ENCODE results near the gene ZFYVE16.

Gene ZFYVE16
- 15.9 to 21.9 (median 19.9) reads per million in 3 donors for total RNA-seq

DNA sequence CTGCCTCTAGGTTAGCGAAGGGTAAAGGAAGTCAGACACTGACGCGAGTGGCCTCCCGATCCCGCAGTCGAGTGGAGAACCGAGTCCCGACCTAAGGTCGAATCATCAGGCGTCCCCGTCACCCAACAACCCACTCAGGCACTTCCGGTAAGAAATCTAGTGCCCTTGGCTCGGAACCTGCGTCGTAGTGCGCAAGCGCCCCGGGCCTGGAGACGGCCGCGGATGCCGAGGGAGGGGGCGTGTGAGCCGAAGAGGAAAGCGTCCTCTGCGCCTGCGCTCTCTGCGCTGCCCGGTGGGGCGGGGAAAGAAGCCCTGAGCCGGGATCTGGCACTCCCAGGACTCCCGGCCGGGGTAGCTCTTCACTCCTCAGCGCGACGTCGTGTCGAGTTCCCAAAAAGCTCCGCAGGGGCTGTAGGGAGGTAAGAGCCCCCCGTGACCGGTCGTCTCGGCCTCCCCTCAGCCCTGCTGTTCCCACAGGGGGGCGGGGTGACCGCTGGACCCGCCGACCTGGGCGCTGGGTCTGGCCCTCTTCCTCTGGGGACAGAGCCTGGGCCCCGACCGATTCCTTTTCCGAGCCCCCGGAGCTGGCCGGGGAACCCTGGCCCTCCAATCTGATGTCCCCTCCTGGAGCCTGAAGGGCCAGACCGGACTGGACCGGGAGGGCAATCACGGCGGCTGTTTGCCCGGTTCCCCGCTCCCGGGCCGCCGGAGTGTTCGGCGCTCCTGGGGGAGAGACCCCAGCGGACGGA lies at the start of gene ZFYVE16:
ZFYVE16 (plus strand) TSS at position 330 of the 749 bp plus-strand sequence. CDS start 26,084 bp downstream, outside the sequence.
- Histone ChIP-seq H3K27ac (ENCODE audit: insufficient read depth, low read length, poor library complexity, severe bottlenecking) (peak within 1 kb of the TSS; percentile 90), H3K4me1 (ENCODE audit: control insufficient read depth, insufficient read depth, low read length, poor library complexity, severe bottlenecking) (no peaks in the 10 kb centered on the region), H3K36me3 (ENCODE audit: control insufficient read depth, insufficient read depth, low read length) (no peaks in the 10 kb centered on the region), H3K27me3 (replicated peaks; ENCODE audit: control insufficient read depth, insufficient read depth, low read length, poor library complexity, severe bottlenecking) (no peaks in the 10 kb centered on the region), H3K4me3 (ENCODE audit: insufficient read depth, low read depth, low read length, poor library complexity, severe bottlenecking) (peak within 1 kb of the TSS; percentile 91), H3K9me3 (ENCODE audit: control insufficient read depth, low read length) (no peaks in the 10 kb centered on the region)
- DNase-seq, result peak; percentile 93 to 96 (median 93)

DNA sequence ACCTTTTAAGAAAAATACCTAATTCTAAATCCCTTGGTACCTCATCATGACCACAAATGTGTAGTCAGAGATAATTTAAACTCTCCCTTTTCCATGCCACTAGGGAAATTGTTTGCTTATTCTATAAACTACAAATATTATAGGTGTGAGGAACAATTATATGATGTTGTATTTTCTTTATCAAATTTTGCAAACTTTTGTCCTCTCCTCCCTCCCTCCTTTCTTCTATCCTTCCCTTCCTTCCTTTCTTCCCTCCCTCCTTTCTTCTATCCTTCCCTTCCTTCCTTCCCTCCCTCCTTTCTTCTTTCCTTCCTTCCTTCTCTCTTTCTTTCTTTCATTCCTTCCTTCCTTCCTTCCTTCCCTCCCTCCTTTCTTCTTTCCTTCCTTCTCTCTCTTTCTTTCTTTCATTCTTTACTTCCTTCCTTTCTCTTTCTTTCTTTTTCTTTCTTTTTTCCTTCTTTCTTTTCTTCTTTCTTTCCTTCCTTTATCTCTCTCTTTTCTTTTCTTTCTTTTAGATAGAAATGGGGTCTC lies 46.9 kb upstream of the ZFYVE16 start:
- H3K9me3 ChIP-seq (ENCODE audit: control insufficient read depth, low read length), result no peaks in the 10 kb centered on the region
- no peaks in the 10 kb centered on the region for H3K27me3 ChIP-seq (replicated peaks; ENCODE audit: control insufficient read depth, insufficient read depth, low read length, poor library complexity, severe bottlenecking)
- no peaks in the 10 kb centered on the region for H3K4me1 ChIP-seq (ENCODE audit: control insufficient read depth, insufficient read depth, low read length, poor library complexity, severe bottlenecking)
- no peak overlapping the region for H3K4me3 ChIP-seq (ENCODE audit: insufficient read depth, low read depth, low read length, poor library complexity, severe bottlenecking)
- H3K36me3 ChIP-seq (ENCODE audit: control insufficient read depth, insufficient read depth, low read length), result no peaks in the 10 kb centered on the region
- DNase-seq, result no peak
- H3K27ac ChIP-seq (ENCODE audit: insufficient read depth, low read length, poor library complexity, severe bottlenecking), result no peak overlapping the region

DNA sequence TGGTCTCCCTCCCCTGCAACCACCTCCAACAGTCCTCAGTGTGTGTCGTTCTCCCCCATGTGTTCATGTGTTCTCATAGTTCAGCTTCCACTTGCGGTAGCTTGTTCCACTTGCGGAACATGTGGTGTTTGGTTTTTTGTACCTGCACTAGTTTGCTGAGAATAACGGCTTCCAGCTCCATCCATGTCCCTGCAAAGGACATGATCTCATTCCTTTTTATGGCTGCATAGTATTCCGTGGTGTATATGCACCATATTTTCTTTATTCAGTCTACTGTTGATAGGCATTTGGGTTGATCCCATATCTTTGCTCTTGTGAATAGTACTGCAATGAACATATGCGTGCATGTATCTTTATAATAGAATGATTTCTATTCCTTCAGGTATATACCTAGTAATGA lies 43.0 kb upstream of the ZFYVE16 start:
- no peaks in the 10 kb centered on the region for H3K9me3 ChIP-seq (ENCODE audit: control insufficient read depth, low read length)
- no peak overlapping the region for H3K27ac ChIP-seq (ENCODE audit: insufficient read depth, low read length, poor library complexity, severe bottlenecking)
- H3K4me3 ChIP-seq (ENCODE audit: insufficient read depth, low read depth, low read length, poor library complexity, severe bottlenecking), result no peak overlapping the region
- no peaks in the 10 kb centered on the region for H3K27me3 ChIP-seq (replicated peaks; ENCODE audit: control insufficient read depth, insufficient read depth, low read length, poor library complexity, severe bottlenecking)
- no peak for DNase-seq
- H3K36me3 ChIP-seq (ENCODE audit: control insufficient read depth, insufficient read depth, low read length), result no peaks in the 10 kb centered on the region
- H3K4me1 ChIP-seq (ENCODE audit: control insufficient read depth, insufficient read depth, low read length, poor library complexity, severe bottlenecking), result no peaks in the 10 kb centered on the region

DNA sequence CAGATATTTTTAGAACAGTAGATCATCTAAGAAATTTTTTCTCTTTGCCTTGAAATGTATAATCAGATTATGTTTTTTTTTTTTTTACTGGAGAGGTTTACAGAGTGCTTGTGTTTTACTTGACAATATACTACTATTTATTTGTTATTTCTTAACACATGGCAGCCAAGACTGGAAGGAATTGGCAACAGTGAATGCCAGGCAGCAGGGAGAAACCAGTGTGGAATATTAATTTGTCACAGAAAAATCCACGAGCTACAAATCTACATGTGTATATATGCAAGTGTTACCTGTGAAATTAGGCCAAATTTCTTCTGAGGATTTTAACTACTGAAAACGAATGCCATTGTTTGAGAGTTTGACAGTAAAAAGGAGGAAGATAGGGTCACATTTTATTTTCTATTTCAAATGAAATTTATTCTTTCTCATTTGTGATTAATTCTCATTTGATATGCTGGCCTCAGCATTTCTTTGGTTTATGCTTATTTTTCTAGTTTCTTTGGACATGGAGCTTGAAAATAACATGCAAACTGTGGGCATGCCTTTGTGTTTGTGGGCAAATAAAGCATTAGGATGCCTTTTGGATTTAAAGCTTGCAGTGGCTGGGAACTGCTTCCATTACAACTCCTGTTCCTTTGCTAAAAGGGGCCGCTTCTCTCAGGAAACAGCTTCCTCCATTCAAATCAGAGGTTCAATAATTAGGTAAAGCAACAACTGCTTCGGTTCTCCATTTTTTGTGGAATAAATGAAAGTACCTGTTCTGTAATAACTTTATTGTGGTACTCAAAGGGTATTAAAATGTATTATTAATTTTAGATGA lies 39.0 kb upstream of the ZFYVE16 start:
- no peak for DNase-seq
- Histone ChIP-seq H3K36me3 (ENCODE audit: control insufficient read depth, insufficient read depth, low read length) (no peaks in the 10 kb centered on the region), H3K27ac (ENCODE audit: insufficient read depth, low read length, poor library complexity, severe bottlenecking) (no peak overlapping the region), H3K9me3 (ENCODE audit: control insufficient read depth, low read length) (no peaks in the 10 kb centered on the region), H3K4me3 (ENCODE audit: insufficient read depth, low read depth, low read length, poor library complexity, severe bottlenecking) (no peak overlapping the region), H3K27me3 (replicated peaks; ENCODE audit: control insufficient read depth, insufficient read depth, low read length, poor library complexity, severe bottlenecking) (no peaks in the 10 kb centered on the region), H3K4me1 (ENCODE audit: control insufficient read depth, insufficient read depth, low read length, poor library complexity, severe bottlenecking) (no peaks in the 10 kb centered on the region)

DNA sequence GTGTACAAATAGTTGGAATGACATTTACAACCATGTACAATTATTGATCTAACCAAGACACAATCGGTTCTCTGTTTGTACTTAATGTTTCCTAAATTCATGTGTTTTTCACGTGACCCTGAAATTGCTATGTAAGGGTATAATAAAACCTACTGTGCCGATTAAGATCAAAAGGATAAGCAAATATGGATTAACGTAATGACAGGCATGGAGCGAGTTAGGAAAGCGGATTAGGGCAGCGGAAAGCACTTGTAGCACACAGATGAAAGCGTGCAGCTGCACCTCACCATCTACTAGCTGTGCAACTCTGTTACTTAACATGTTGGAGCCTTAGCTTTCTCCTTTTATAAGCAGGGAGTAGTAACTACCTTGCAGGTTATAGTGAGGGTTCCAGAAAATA lies 38.3 kb upstream of the ZFYVE16 start:
- Histone ChIP-seq H3K4me1 (ENCODE audit: control insufficient read depth, insufficient read depth, low read length, poor library complexity, severe bottlenecking) (no peaks in the 10 kb centered on the region), H3K4me3 (ENCODE audit: insufficient read depth, low read depth, low read length, poor library complexity, severe bottlenecking) (no peak overlapping the region), H3K36me3 (ENCODE audit: control insufficient read depth, insufficient read depth, low read length) (no peaks in the 10 kb centered on the region), H3K9me3 (ENCODE audit: control insufficient read depth, low read length) (no peaks in the 10 kb centered on the region), H3K27ac (ENCODE audit: insufficient read depth, low read length, poor library complexity, severe bottlenecking) (no peak overlapping the region), H3K27me3 (replicated peaks; ENCODE audit: control insufficient read depth, insufficient read depth, low read length, poor library complexity, severe bottlenecking) (no peaks in the 10 kb centered on the region)
- DNase-seq, result no peak

DNA sequence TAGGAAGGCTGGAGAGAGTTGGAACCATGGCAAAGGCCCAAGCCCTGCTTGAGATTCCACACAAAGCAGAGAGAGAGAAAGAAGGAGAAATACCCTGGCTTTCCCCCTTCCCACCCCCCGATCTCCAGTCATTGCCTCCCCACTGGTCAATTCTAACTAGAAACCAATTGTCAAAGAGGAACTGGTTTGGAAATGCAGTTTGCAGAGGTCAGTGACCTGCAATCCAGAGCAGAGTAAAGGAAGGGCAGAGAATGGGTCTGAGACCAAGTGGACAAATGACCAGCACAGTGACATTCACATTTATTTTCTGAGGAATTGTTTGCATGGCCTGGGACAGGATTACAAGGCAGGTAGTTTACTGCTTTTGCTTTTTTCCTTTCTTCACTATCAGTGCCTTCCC lies 37.5 kb upstream of the ZFYVE16 start:
- no peaks in the 10 kb centered on the region for H3K36me3 ChIP-seq (ENCODE audit: control insufficient read depth, insufficient read depth, low read length)
- no peak overlapping the region for H3K27ac ChIP-seq (ENCODE audit: insufficient read depth, low read length, poor library complexity, severe bottlenecking)
- no peak for DNase-seq
- no peaks in the 10 kb centered on the region for H3K4me1 ChIP-seq (ENCODE audit: control insufficient read depth, insufficient read depth, low read length, poor library complexity, severe bottlenecking)
- H3K9me3 ChIP-seq (ENCODE audit: control insufficient read depth, low read length), result no peaks in the 10 kb centered on the region
- H3K4me3 ChIP-seq (ENCODE audit: insufficient read depth, low read depth, low read length, poor library complexity, severe bottlenecking), result no peak overlapping the region
- H3K27me3 ChIP-seq (replicated peaks; ENCODE audit: control insufficient read depth, insufficient read depth, low read length, poor library complexity, severe bottlenecking), result no peaks in the 10 kb centered on the region

DNA sequence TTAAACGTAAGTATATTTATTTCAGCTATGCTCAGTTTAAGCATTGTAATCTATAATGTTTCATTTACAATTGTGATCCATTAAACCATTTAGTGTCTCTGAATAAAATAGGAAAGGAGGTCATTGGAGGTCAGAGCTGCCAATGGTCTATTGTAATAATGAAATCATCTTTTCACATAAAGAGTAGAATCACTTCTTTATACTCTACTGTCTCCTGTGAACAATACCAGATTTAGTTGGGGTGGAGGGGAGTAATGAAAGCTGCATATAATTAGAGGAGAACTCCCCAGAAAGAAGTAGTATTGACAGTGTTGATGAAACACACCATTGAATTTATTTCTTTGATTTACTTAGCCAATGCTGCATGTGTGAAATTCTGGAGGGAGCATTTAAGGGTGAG lies 35.1 kb upstream of the ZFYVE16 start:
- Histone ChIP-seq H3K4me1 (ENCODE audit: control insufficient read depth, insufficient read depth, low read length, poor library complexity, severe bottlenecking) (no peaks in the 10 kb centered on the region), H3K27me3 (replicated peaks; ENCODE audit: control insufficient read depth, insufficient read depth, low read length, poor library complexity, severe bottlenecking) (no peaks in the 10 kb centered on the region), H3K27ac (ENCODE audit: insufficient read depth, low read length, poor library complexity, severe bottlenecking) (no peak overlapping the region), H3K36me3 (ENCODE audit: control insufficient read depth, insufficient read depth, low read length) (no peaks in the 10 kb centered on the region), H3K4me3 (ENCODE audit: insufficient read depth, low read depth, low read length, poor library complexity, severe bottlenecking) (no peak overlapping the region), H3K9me3 (ENCODE audit: control insufficient read depth, low read length) (no peaks in the 10 kb centered on the region)
- DNase-seq, result no peak

DNA sequence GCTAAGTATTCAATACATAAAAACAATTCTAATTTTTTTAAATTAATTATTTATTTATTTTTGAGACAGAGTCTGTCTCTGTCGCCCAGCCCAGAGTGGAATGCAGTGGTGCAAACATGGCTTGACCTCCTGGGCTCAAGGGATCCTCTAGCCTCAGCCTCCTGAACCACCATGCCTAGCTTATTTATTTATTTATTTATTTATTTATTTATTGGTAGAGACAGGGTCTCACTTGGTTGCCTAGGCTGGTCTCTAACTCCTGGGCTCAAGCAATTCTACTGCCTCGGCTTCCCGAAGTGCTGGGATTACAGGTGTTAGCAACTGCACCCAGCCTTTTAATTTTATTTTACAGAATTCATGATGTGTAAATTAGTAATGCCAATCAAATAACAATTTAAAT lies 33.7 kb upstream of the ZFYVE16 start:
- Histone ChIP-seq H3K4me3 (ENCODE audit: insufficient read depth, low read depth, low read length, poor library complexity, severe bottlenecking) (no peak overlapping the region), H3K4me1 (ENCODE audit: control insufficient read depth, insufficient read depth, low read length, poor library complexity, severe bottlenecking) (no peaks in the 10 kb centered on the region), H3K27me3 (replicated peaks; ENCODE audit: control insufficient read depth, insufficient read depth, low read length, poor library complexity, severe bottlenecking) (no peaks in the 10 kb centered on the region), H3K27ac (ENCODE audit: insufficient read depth, low read length, poor library complexity, severe bottlenecking) (no peak overlapping the region), H3K9me3 (ENCODE audit: control insufficient read depth, low read length) (no peaks in the 10 kb centered on the region), H3K36me3 (ENCODE audit: control insufficient read depth, insufficient read depth, low read length) (no peaks in the 10 kb centered on the region)
- DNase-seq, result no peak

DNA sequence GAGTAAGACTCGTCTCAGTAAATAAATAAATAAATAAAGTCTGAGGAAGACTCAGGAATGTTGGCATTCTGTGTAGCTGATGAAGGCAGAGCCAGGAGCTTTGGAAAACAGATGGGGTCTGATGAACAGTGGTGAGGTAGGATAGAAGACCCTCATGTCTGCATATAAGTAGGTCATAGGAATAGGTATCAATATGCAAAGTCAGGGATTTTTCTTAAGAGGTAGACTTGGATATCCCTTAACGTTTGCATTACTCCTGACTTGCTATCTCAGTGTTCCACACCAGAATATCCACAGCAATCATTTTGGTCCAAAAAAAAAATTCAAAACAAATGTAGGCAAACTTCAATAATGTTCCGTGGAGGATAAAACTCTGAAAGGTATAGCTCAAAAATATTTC lies 31.3 kb upstream of the ZFYVE16 start:
- Histone ChIP-seq H3K27me3 (replicated peaks; ENCODE audit: control insufficient read depth, insufficient read depth, low read length, poor library complexity, severe bottlenecking) (no peaks in the 10 kb centered on the region), H3K36me3 (ENCODE audit: control insufficient read depth, insufficient read depth, low read length) (no peaks in the 10 kb centered on the region), H3K4me3 (ENCODE audit: insufficient read depth, low read depth, low read length, poor library complexity, severe bottlenecking) (no peak overlapping the region), H3K4me1 (ENCODE audit: control insufficient read depth, insufficient read depth, low read length, poor library complexity, severe bottlenecking) (no peaks in the 10 kb centered on the region), H3K27ac (ENCODE audit: insufficient read depth, low read length, poor library complexity, severe bottlenecking) (no peak overlapping the region), H3K9me3 (ENCODE audit: control insufficient read depth, low read length) (no peaks in the 10 kb centered on the region)
- no peak for DNase-seq

DNA sequence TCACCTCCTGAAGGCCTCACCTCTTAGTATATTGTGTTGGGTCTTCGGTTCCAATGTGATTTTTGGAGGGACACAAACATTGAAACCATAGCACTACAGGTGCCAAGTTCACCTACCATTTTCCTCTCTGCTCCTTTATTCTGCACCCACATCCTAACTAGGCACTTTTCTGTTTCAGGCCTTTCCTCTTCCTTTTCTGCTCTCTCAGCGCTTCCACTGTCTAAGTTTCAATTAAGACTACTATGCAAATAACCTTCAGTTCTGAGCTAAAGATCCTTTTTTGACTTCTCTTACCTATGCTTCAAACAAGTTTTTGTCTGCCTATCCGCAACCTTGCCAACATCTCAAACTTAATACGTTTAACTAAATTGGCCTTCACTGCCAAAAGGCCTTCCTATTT lies 25.4 kb upstream of the ZFYVE16 start:
- no peaks in the 10 kb centered on the region for H3K27me3 ChIP-seq (replicated peaks; ENCODE audit: control insufficient read depth, insufficient read depth, low read length, poor library complexity, severe bottlenecking)
- H3K4me1 ChIP-seq (ENCODE audit: control insufficient read depth, insufficient read depth, low read length, poor library complexity, severe bottlenecking), result no peaks in the 10 kb centered on the region
- no peak overlapping the region for H3K27ac ChIP-seq (ENCODE audit: insufficient read depth, low read length, poor library complexity, severe bottlenecking)
- DNase-seq, result no peak
- no peaks in the 10 kb centered on the region for H3K9me3 ChIP-seq (ENCODE audit: control insufficient read depth, low read length)
- no peak overlapping the region for H3K4me3 ChIP-seq (ENCODE audit: insufficient read depth, low read depth, low read length, poor library complexity, severe bottlenecking)
- no peaks in the 10 kb centered on the region for H3K36me3 ChIP-seq (ENCODE audit: control insufficient read depth, insufficient read depth, low read length)

Measured in effector memory CD4-positive, alpha-beta T cell (primary cell).